PFSK-1 (cell line): Measurements from ENCODE around the gene FRK.

ENCODE experiments used
- FOXP2 ChIP-seq: optimal IDR thresholded peaks from 2 replicates; pipeline ENCODE3; 2011; ENCODE audit warnings: borderline replicate concordance, control low read depth, inconsistent platforms; ENCODE audit not compliant: insufficient read depth; ENCODE audit errors: extremely low read length, extremely low read depth
- POLR2AphosphoS5 ChIP-seq: IDR thresholded peaks from 2 replicates; pipeline ENCODE4 v1.6.1; 2012; ENCODE audit warnings: low read depth, mild to moderate bottlenecking, control low read depth, low read length, moderate library complexity
- SIN3A ChIP-seq: IDR thresholded peaks from 2 replicates; pipeline ENCODE4 v1.6.1; 2012; ENCODE audit warnings: mild to moderate bottlenecking, low read length, moderate library complexity, borderline replicate concordance; ENCODE audit not compliant: insufficient read depth
- TAF1 ChIP-seq: IDR thresholded peaks from 2 replicates; pipeline ENCODE4 v1.6.1; 2012; ENCODE audit warnings: low read length, control low read depth, borderline replicate concordance; ENCODE audit not compliant: insufficient read depth
- TF ChIP-seq, protein P1 (sequence below), 2 experiments: IDR thresholded peaks; 2 replicates each; pipeline versions ENCODE4 v1.6.1 to v1.8.0; 2011 to 2012; ENCODE audit warnings: low read depth in 2 of 2, low read length in 2 of 2, control low read depth in 1 of 2, inconsistent platforms in 1 of 2, mild to moderate bottlenecking in 1 of 2, moderate library complexity in 1 of 2; ENCODE audit not compliant: insufficient read depth in 1 of 2

Gene FRK

GRCh38 chr6:116010790-116011401, 49.8 kb downstream of the FRK start:
- no peak for TF ChIP-seq FOXP2
- TF ChIP-seq SIN3A, result no peak
- no peak for TF ChIP-seq TAF1
- TF ChIP-seq, protein P1, sequence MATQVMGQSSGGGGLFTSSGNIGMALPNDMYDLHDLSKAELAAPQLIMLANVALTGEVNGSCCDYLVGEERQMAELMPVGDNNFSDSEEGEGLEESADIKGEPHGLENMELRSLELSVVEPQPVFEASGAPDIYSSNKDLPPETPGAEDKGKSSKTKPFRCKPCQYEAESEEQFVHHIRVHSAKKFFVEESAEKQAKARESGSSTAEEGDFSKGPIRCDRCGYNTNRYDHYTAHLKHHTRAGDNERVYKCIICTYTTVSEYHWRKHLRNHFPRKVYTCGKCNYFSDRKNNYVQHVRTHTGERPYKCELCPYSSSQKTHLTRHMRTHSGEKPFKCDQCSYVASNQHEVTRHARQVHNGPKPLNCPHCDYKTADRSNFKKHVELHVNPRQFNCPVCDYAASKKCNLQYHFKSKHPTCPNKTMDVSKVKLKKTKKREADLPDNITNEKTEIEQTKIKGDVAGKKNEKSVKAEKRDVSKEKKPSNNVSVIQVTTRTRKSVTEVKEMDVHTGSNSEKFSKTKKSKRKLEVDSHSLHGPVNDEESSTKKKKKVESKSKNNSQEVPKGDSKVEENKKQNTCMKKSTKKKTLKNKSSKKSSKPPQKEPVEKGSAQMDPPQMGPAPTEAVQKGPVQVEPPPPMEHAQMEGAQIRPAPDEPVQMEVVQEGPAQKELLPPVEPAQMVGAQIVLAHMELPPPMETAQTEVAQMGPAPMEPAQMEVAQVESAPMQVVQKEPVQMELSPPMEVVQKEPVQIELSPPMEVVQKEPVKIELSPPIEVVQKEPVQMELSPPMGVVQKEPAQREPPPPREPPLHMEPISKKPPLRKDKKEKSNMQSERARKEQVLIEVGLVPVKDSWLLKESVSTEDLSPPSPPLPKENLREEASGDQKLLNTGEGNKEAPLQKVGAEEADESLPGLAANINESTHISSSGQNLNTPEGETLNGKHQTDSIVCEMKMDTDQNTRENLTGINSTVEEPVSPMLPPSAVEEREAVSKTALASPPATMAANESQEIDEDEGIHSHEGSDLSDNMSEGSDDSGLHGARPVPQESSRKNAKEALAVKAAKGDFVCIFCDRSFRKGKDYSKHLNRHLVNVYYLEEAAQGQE (IDR thresholded peaks at IDR 0.05; ENCODE audit: insufficient read depth in 1 of 2, low read depth in 2 of 2, low read length in 2 of 2), result no peak
- no peak for TF ChIP-seq POLR2AphosphoS5

DNA sequence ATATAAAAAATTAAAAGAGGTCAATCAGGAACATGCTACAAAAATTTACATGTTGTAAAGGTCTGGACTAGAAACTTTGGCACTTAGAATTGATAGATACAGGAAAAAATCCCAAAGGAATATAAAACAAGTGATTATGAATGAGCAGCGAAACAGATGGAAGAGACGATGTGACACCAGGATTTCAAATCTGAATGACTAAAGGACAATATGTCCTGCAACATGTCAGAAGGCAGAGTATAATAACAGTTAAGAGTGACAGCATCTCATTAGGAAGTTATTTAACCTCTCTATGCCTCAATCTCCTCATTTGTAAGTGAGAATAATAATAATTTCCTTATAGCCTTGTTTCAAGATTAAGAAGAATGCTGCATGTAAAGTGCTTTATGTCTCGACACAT, 50.3 kb downstream of the FRK start:
- no peak for TF ChIP-seq FOXP2
- TF ChIP-seq POLR2AphosphoS5, result no peak
- no peak for TF ChIP-seq SIN3A
- no peak for TF ChIP-seq TAF1
- TF ChIP-seq, protein P1 (IDR thresholded peaks at IDR 0.05; ENCODE audit: insufficient read depth in 1 of 2, low read depth in 2 of 2, low read length in 2 of 2), result no peak

DNA sequence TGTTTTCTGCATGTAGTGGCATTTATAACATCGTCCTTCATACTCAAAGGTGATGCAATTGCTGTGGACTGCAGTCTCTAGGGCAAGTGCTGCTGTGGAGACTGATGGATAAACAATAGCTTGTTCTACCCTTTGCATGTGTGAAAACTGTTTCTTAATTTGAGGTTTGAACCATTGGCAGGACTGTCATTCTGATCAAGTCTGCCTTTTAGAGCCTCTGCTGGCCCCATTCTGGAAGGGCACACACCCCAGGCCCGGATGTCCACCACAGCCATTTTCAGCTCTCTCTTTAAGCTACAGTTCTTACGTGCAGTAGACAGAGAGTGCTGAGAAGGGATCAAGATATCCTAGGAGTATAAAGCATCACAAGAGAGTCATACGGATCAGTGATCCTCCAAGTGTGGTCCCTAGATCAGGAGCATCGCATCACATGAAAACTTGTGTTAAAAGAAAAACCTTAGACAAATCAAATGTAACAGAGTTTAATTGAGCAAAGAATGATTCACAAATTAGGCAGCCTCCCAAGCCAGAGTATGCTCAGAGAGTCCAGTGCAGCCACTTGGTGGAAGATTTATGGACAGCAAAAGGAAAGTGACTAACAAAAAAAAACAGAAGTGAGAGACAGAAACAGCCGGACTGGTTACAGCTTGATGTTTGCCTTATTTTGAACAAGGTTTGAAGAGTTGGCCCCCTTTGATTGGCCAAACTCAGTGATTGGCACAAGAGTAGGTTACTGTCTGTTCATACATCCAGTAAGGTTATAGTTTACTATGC, 52.0 kb downstream of the FRK start:
- TF ChIP-seq, protein P1 (IDR thresholded peaks at IDR 0.05; ENCODE audit: insufficient read depth in 1 of 2, low read depth in 2 of 2, low read length in 2 of 2), result no peak
- no peak for TF ChIP-seq FOXP2
- TF ChIP-seq SIN3A, result no peak
- TF ChIP-seq TAF1, result no peak
- no peak for TF ChIP-seq POLR2AphosphoS5

DNA sequence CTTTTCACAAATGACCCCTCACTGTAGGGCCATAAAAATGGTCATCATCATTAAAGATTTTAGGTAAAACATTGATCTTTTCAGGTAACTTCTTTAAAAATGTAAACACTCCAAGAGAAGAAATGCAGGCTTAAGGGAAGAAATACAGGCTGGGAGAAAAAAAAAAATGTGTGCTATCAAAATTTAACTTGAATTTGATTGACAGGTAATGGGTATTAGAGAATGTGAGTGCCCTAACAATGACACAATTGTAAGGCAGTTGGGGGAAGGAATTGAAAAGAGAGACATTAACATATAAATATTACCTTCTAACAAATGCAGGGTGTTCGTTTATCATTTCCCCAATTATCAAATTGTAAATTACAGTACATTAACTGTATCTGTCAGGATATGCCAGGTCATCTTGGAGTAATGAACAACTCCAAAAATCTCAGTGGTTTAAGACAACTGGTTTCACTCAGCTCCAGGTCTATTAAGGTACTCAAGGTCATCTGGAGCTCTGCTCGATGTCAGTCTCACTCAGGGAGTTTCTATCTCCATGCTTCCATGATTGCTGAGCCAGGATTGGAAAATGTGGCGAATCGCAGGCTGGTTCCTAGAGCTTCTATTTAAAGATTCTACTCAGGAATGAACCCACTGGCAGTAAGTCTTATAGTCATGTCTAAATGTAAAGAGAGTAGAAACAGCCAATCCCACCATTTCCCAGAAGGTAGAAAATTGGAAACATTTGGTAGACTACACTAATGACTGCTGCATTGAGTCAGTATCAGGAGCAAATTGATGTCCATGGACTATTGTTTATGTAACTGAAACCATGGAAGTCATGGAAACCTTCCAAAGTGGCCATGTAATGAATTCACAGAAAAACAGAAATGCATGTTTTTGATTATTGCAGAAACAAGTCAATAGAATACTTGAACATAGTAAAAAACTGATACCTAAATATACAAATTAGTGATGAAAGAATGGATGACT, 55.6 kb downstream of the FRK start:
- no peak for TF ChIP-seq SIN3A
- TF ChIP-seq POLR2AphosphoS5, result no peak
- no peak for TF ChIP-seq FOXP2
- TF ChIP-seq TAF1, result no peak
- TF ChIP-seq, protein P1 (IDR thresholded peaks at IDR 0.05; ENCODE audit: insufficient read depth in 1 of 2, low read depth in 2 of 2, low read length in 2 of 2), result no peak
